ENCODE data around the gene ARL11.
"Not testable (repeated sequence)": the region's sequence is repeated elsewhere in the genome, so short reads cannot be mapped to it uniquely, and the experiment has no call there.

The ARL11 gene

GRCh38 chr13:49597043-49597641 lies 31.2 kb upstream of the ARL11 start:
- Histone ChIP-seq H3K4me3 (ENCODE audit: low read depth in 1 of 2, low read length in 2 of 2) (no peak overlapping the region), H3K27ac (ENCODE audit: low read depth, low read length) (no peak overlapping the region), H3K27me3 (ENCODE audit: control insufficient read depth in 1 of 2, insufficient read depth in 2 of 2, low read length in 2 of 2) (no peaks in the 10 kb centered on the region), H3K9ac (ENCODE audit: low read length) (no peak overlapping the region), H3K4me1 (ENCODE audit: insufficient read depth, low read length) (no peaks in the 10 kb centered on the region), H3K36me3 (ENCODE audit: insufficient read depth, low read length) (no peaks in the 10 kb centered on the region), H3K9me3 (ENCODE audit: low read length) (no peaks in the 10 kb centered on the region)

- H3K9me3 ChIP-seq (ENCODE audit: low read length): no peaks in the 10 kb centered on the region
These were observed 26.3 kb upstream of the ARL11 start for GRCh38 chr13:49602005-49602404.

GRCh38 chr13:49602615-49603014 lies 25.7 kb upstream of the ARL11 start:
- not testable (repeated sequence) for H3K4me3 ChIP-seq (ENCODE audit: low read depth in 1 of 2, low read length in 2 of 2); H3K27ac ChIP-seq (ENCODE audit: low read depth, low read length); H3K27me3 ChIP-seq (ENCODE audit: control insufficient read depth in 1 of 2, insufficient read depth in 2 of 2, low read length in 2 of 2)

More at GRCh38 chr13:49602005-49602404, 26.3 kb upstream of the ARL11 start:
- Histone ChIP-seq H3K27me3 (ENCODE audit: control insufficient read depth in 1 of 2, insufficient read depth in 2 of 2, low read length in 2 of 2) (no peaks in the 10 kb centered on the region), H3K4me1 (ENCODE audit: insufficient read depth, low read length) (no peaks in the 10 kb centered on the region), H3K27ac (ENCODE audit: low read depth, low read length) (no peak overlapping the region), H3K4me3 (ENCODE audit: low read depth in 1 of 2, low read length in 2 of 2) (no peak overlapping the region), H3K9ac (ENCODE audit: low read length) (no peak overlapping the region), H3K36me3 (ENCODE audit: insufficient read depth, low read length) (no peaks in the 10 kb centered on the region)

GRCh38 chr13:49604570-49604969 lies 23.7 kb upstream of the ARL11 start:
- Histone ChIP-seq H3K9ac (ENCODE audit: low read length) (no peak overlapping the region), H3K27me3 (ENCODE audit: control insufficient read depth in 1 of 2, insufficient read depth in 2 of 2, low read length in 2 of 2) (no peaks in the 10 kb centered on the region), H3K4me1 (ENCODE audit: insufficient read depth, low read length) (no peaks in the 10 kb centered on the region), H3K9me3 (ENCODE audit: low read length) (no peaks in the 10 kb centered on the region), H3K36me3 (ENCODE audit: insufficient read depth, low read length) (no peaks in the 10 kb centered on the region), H3K4me3 (ENCODE audit: low read depth in 1 of 2, low read length in 2 of 2) (no peak overlapping the region), H3K27ac (ENCODE audit: low read depth, low read length) (no peak overlapping the region)

More at GRCh38 chr13:49602615-49603014, 25.7 kb upstream of the ARL11 start:
- H3K9ac ChIP-seq (ENCODE audit: low read length); H3K9me3 ChIP-seq (ENCODE audit: low read length); H3K36me3 ChIP-seq (ENCODE audit: insufficient read depth, low read length); H3K4me1 ChIP-seq (ENCODE audit: insufficient read depth, low read length): not testable (repeated sequence)

- Histone ChIP-seq H3K27me3 (ENCODE audit: control insufficient read depth in 1 of 2, insufficient read depth in 2 of 2, low read length in 2 of 2) (no peaks in the 10 kb centered on the region), H3K4me3 (ENCODE audit: low read depth in 1 of 2, low read length in 2 of 2) (peak overlapping the region in 1 of 2 donors; percentile 43), H3K36me3 (ENCODE audit: insufficient read depth, low read length) (no peaks in the 10 kb centered on the region), H3K9me3 (ENCODE audit: low read length) (no peaks in the 10 kb centered on the region), H3K9ac (ENCODE audit: low read length) (peak overlapping the region; percentile 6), H3K27ac (ENCODE audit: low read depth, low read length) (no peak overlapping the region), H3K4me1 (ENCODE audit: insufficient read depth, low read length) (no peaks in the 10 kb centered on the region)
These were observed 21.3 kb upstream of the ARL11 start for GRCh38 chr13:49606747-49607648.

- H3K9ac ChIP-seq (ENCODE audit: low read length): no peak overlapping the region
- H3K4me1 ChIP-seq (ENCODE audit: insufficient read depth, low read length): no peaks in the 10 kb centered on the region
- no peaks in the 10 kb centered on the region for H3K36me3 ChIP-seq (ENCODE audit: insufficient read depth, low read length)
- H3K4me3 ChIP-seq (ENCODE audit: low read depth in 1 of 2, low read length in 2 of 2): no peak overlapping the region
- H3K27ac ChIP-seq (ENCODE audit: low read depth, low read length): no peak overlapping the region
- no peaks in the 10 kb centered on the region for H3K9me3 ChIP-seq (ENCODE audit: low read length)
- H3K27me3 ChIP-seq (ENCODE audit: control insufficient read depth in 1 of 2, insufficient read depth in 2 of 2, low read length in 2 of 2): no peaks in the 10 kb centered on the region
These were observed 20.5 kb upstream of the ARL11 start for GRCh38 chr13:49607761-49608160.

- no peaks in the 10 kb centered on the region for H3K36me3 ChIP-seq (ENCODE audit: insufficient read depth, low read length)
- no peak overlapping the region for H3K9ac ChIP-seq (ENCODE audit: low read length)
- no peaks in the 10 kb centered on the region for H3K4me1 ChIP-seq (ENCODE audit: insufficient read depth, low read length)
- H3K27ac ChIP-seq (ENCODE audit: low read depth, low read length): no peak overlapping the region
- H3K9me3 ChIP-seq (ENCODE audit: low read length): no peaks in the 10 kb centered on the region
- H3K4me3 ChIP-seq (ENCODE audit: low read depth in 1 of 2, low read length in 2 of 2): no peak overlapping the region
- H3K27me3 ChIP-seq (ENCODE audit: control insufficient read depth in 1 of 2, insufficient read depth in 2 of 2, low read length in 2 of 2): no peaks in the 10 kb centered on the region
These were observed 19.5 kb upstream of the ARL11 start for GRCh38 chr13:49608651-49609331.

GRCh38 chr13:49610176-49610575 lies 18.1 kb upstream of the ARL11 start:
- no peaks in the 10 kb centered on the region for H3K4me1 ChIP-seq (ENCODE audit: insufficient read depth, low read length)
- no peaks in the 10 kb centered on the region for H3K36me3 ChIP-seq (ENCODE audit: insufficient read depth, low read length)
- H3K9me3 ChIP-seq (ENCODE audit: low read length): no peaks in the 10 kb centered on the region
- no peak overlapping the region for H3K27ac ChIP-seq (ENCODE audit: low read depth, low read length)
- H3K4me3 ChIP-seq (ENCODE audit: low read depth in 1 of 2, low read length in 2 of 2): no peak overlapping the region
- H3K9ac ChIP-seq (ENCODE audit: low read length): no peak overlapping the region
- H3K27me3 ChIP-seq (ENCODE audit: control insufficient read depth in 1 of 2, insufficient read depth in 2 of 2, low read length in 2 of 2): no peaks in the 10 kb centered on the region

- not testable (repeated sequence) for H3K4me3 ChIP-seq (ENCODE audit: low read depth in 1 of 2, low read length in 2 of 2); H3K27ac ChIP-seq (ENCODE audit: low read depth, low read length); H3K36me3 ChIP-seq (ENCODE audit: insufficient read depth, low read length); H3K4me1 ChIP-seq (ENCODE audit: insufficient read depth, low read length); H3K27me3 ChIP-seq (ENCODE audit: control insufficient read depth in 1 of 2, insufficient read depth in 2 of 2, low read length in 2 of 2); H3K9me3 ChIP-seq (ENCODE audit: low read length); H3K9ac ChIP-seq (ENCODE audit: low read length)
These were observed 16.3 kb upstream of the ARL11 start for GRCh38 chr13:49612042-49612441.

GRCh38 chr13:49615836-49616675 lies 12.3 kb upstream of the ARL11 start:
- H3K4me3 ChIP-seq (ENCODE audit: low read depth in 1 of 2, low read length in 2 of 2): no peak overlapping the region
- no peak overlapping the region for H3K9ac ChIP-seq (ENCODE audit: low read length)
- H3K4me1 ChIP-seq (ENCODE audit: insufficient read depth, low read length): peaks cover 5% of the 10 kb centered on the region
- H3K36me3 ChIP-seq (ENCODE audit: insufficient read depth, low read length): no peaks in the 10 kb centered on the region
- no peaks in the 10 kb centered on the region for H3K9me3 ChIP-seq (ENCODE audit: low read length)
- peak overlapping the region; percentile 20 for H3K27ac ChIP-seq (ENCODE audit: low read depth, low read length)
- H3K27me3 ChIP-seq (ENCODE audit: control insufficient read depth in 1 of 2, insufficient read depth in 2 of 2, low read length in 2 of 2): no peaks in the 10 kb centered on the region

GRCh38 chr13:49616676-49617065 lies 11.6 kb upstream of the ARL11 start:
- Histone ChIP-seq H3K27ac (ENCODE audit: low read depth, low read length) (no peak overlapping the region), H3K4me1 (ENCODE audit: insufficient read depth, low read length) (peaks cover 5% of the 10 kb centered on the region), H3K9ac (ENCODE audit: low read length) (no peak overlapping the region)

More at GRCh38 chr13:49616676-49617065, 11.6 kb upstream of the ARL11 start:
- Histone ChIP-seq H3K27me3 (ENCODE audit: control insufficient read depth in 1 of 2, insufficient read depth in 2 of 2, low read length in 2 of 2) (no peaks in the 10 kb centered on the region), H3K4me3 (ENCODE audit: low read depth in 1 of 2, low read length in 2 of 2) (no peak overlapping the region), H3K9me3 (ENCODE audit: low read length) (no peaks in the 10 kb centered on the region), H3K36me3 (ENCODE audit: insufficient read depth, low read length) (no peaks in the 10 kb centered on the region)
